ENCODE measurements around the gene TBC1D17. TPM values are rescaled to one million over a fixed set of nuclear protein-coding genes. Genes with fewer than 3 reads are reported as not detected.

The TBC1D17 gene
- total and polyA plus RNA-seq, 2 of the 13 experiments (the other 11 are each of a cell fraction or from before 2014, with no cell fraction given): 9.7 to 16.9 TPM

DNA sequence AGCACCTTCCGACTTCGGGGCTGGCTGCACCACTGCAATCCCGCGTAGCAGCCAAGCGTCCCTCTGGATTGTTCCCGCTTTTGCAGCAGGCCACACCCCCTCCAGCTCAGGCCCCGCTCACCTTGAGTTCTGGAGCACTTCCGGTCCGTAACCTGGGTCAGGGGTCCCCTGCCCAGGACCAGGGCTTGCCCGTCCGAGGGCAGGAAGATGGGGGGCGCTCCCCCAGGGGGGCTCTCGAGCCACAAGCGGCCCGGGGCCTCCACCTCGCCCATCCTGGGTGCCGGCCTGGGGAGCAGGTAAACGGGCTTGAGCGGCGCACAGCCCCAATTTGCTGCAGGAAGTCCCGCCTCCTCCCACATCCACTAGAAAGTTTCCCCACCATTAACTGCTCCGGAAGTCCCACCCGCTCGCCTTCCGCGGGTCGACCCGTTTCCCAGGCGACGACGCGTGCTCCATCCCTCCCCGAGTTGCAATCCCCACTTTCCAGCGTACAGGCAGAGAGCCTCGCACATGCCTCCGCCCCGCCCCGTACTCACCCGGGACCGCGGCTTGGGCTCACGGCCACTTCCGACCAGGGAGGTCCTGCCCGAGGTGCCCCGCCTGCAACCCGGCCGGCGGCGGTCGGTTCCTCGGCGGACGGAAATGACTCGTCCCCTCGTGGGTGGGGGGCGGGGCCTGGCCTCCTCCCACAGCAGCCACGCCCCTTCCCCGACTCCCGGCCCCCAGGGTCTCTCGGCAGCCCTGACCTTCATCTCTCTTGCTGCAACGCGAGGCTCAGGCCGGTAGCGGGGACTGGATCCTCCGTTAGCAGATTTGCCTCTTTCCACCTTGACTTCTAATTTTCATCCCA, 10.3 kb upstream of the TBC1D17 start, which contains the start of gene PNKP (continued):
- TF ChIP-seq BCL6 (CRISPR knock-in tag; IDR thresholded peaks at IDR 0.05): peak; percentile 52
- 0 out of 2 replicates have a peak, but pooled peaks have one; percentile 25 for TF ChIP-seq ZNF12 (CRISPR knock-in tag; IDR thresholded peaks at IDR 0.05)
- peak; percentile 63; the same call in 1 of the 2 replicates for TF ChIP-seq KDM3A (CRISPR knock-in tag; IDR thresholded peaks at IDR 0.05; ENCODE audit: low read depth)
- TF ChIP-seq ZNF296 (CRISPR knock-in tag; conservative IDR thresholded peaks at IDR 0.05): no peak
- TF ChIP-seq, protein P1, sequence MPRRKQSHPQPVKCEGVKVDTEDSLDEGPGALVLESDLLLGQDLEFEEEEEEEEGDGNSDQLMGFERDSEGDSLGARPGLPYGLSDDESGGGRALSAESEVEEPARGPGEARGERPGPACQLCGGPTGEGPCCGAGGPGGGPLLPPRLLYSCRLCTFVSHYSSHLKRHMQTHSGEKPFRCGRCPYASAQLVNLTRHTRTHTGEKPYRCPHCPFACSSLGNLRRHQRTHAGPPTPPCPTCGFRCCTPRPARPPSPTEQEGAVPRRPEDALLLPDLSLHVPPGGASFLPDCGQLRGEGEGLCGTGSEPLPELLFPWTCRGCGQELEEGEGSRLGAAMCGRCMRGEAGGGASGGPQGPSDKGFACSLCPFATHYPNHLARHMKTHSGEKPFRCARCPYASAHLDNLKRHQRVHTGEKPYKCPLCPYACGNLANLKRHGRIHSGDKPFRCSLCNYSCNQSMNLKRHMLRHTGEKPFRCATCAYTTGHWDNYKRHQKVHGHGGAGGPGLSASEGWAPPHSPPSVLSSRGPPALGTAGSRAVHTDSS (CRISPR knock-in tag; conservative IDR thresholded peaks at IDR 0.05): no peak
- no peak for TF ChIP-seq SRSF9 (IDR thresholded peaks at IDR 0.05; ENCODE audit: borderline replicate concordance, insufficient read depth, low read depth, low read length, poor library complexity, severe bottlenecking)
- TF ChIP-seq, protein P2, sequence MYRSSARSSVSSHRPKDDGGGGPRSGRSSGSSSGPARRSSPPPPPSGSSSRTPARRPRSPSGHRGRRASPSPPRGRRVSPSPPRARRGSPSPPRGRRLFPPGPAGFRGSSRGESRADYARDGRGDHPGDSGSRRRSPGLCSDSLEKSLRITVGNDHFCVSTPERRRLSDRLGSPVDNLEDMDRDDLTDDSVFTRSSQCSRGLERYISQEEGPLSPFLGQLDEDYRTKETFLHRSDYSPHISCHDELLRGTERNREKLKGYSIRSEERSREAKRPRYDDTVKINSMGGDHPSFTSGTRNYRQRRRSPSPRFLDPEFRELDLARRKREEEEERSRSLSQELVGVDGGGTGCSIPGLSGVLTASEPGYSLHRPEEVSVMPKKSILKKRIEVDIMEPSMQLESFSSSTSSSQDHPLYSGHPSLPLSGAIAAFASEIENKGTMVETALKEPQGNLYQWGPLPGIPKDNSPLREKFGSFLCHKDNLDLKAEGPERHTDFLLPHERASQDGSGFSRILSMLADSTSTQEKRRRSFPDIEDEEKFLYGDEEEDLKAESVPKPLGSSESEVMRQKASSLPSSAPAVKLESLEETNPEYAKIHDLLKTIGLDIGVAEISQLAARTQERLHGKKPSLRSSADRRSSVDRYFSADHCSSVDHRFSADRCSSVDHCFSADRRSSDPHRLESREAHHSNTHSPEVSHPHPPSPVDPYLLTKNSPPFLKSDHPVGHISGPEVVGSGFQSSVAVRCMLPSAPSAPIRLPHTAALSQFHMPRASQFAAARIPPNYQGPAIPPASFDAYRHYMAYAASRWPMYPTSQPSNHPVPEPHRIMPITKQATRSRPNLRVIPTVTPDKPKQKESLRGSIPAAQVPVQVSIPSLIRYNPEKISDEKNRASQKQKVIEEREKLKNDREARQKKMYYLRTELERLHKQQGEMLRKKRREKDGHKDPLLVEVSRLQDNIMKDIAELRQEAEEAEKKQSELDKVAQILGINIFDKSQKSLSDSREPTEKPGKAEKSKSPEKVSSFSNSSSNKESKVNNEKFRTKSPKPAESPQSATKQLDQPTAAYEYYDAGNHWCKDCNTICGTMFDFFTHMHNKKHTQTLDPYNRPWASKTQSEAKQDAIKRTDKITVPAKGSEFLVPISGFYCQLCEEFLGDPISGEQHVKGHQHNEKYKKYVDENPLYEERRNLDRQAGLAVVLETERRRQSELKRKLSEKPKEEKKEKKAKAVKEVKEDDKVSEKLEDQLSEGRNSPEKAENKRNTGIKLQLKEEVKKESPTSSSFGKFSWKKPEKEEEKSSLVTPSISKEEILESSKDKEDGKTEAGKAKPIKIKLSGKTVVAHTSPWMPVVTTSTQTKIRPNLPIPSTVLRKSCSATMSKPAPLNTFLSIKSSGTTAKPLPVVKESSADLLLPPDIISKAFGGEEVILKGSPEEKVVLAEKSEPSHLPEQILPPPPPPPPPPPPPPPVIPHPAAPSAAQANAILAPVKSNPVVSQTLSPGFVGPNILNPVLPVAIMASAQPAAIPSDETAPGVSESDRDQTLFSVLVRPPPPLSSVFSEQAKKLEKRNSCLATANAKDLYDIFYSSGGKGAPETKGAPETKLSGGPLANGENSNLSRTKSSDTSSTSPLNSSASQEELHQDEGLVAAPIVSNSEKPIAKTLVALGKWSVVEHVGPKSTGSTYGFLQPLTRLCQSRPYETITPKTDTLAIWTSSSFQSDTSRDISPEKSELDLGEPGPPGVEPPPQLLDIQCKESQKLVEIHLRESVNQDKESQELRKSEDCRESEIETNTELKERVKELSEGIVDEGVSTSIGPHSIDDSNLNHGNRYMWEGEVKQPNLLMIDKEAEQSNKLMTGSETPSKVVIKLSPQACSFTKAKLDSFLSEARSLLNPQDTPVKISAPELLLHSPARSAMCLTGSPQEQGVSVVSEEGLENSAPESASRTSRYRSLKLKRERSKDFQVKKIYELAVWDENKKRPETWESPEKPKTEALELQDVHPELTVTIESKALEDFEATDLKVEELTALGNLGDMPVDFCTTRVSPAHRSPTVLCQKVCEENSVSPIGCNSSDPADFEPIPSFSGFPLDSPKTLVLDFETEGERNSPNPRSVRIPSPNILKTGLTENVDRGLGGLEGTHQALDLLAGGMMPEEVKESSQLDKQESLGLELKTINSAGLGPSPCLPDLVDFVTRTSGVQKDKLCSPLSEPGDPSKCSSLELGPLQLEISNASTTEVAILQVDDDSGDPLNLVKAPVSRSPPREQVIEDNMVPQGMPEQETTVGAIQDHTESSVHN (CRISPR knock-in tag; IDR thresholded peaks at IDR 0.05): peak; percentile 72; the same call in 1 of the 2 replicates
- TF ChIP-seq TMF1 (CRISPR knock-in tag; IDR thresholded peaks at IDR 0.05; ENCODE audit: low read depth): no peak; the same call in 1 of the 2 replicates
- TF ChIP-seq KLF6 (CRISPR knock-in tag; IDR thresholded peaks at IDR 0.05): no peak
- TF ChIP-seq, protein P3, sequence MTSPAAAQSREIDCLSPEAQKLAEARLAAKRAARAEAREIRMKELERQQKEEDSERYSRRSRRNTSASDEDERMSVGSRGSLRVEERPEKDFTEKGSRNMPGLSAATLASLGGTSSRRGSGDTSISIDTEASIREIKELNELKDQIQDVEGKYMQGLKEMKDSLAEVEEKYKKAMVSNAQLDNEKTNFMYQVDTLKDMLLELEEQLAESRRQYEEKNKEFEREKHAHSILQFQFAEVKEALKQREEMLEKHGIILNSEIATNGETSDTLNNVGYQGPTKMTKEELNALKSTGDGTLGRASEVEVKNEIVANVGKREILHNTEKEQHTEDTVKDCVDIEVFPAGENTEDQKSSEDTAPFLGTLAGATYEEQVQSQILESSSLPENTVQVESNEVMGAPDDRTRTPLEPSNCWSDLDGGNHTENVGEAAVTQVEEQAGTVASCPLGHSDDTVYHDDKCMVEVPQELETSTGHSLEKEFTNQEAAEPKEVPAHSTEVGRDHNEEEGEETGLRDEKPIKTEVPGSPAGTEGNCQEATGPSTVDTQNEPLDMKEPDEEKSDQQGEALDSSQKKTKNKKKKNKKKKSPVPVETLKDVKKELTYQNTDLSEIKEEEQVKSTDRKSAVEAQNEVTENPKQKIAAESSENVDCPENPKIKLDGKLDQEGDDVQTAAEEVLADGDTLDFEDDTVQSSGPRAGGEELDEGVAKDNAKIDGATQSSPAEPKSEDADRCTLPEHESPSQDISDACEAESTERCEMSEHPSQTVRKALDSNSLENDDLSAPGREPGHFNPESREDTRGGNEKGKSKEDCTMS (CRISPR knock-in tag; conservative IDR thresholded peaks at IDR 0.05): no peak
- TF ChIP-seq POGZ (CRISPR knock-in tag; IDR thresholded peaks at IDR 0.05): peak; percentile 68; the same call in 1 of the 2 replicates
- no peak; the same call in 1 of the 2 replicates for TF ChIP-seq ZNF607 (CRISPR knock-in tag; IDR thresholded peaks at IDR 0.05; ENCODE audit: borderline replicate concordance)
- TF ChIP-seq FOSL2 (CRISPR knock-in tag; IDR thresholded peaks at IDR 0.05): peak; percentile 48; the same call in 1 of the 2 replicates
- peak; percentile 38; the same call in 1 of the 2 replicates for TF ChIP-seq HCFC1 (IDR thresholded peaks at IDR 0.05; ENCODE audit: low read depth, low read length)
- TF ChIP-seq NCOA2 (CRISPR knock-in tag; IDR thresholded peaks at IDR 0.05): peak; percentile 44; the same call in 1 of the 2 replicates
- TF ChIP-seq ZNF484 (CRISPR knock-in tag; IDR thresholded peaks at IDR 0.05; ENCODE audit: borderline replicate concordance, low read depth): 0 out of 2 replicates have a peak, but pooled peaks have one; percentile 38
